HG03095 (cell line): ENCODE data around the gene PNMA6E.

Experiments used
- ATAC-seq: cut with Tn5 transposase; IDR thresholded peaks from one replicate; pipeline ENCODE4 v1.9.1; 2021; ENCODE audit warnings: moderate library complexity; ENCODE audit not compliant: unreplicated experiment

PNMA6E gene

DNA sequence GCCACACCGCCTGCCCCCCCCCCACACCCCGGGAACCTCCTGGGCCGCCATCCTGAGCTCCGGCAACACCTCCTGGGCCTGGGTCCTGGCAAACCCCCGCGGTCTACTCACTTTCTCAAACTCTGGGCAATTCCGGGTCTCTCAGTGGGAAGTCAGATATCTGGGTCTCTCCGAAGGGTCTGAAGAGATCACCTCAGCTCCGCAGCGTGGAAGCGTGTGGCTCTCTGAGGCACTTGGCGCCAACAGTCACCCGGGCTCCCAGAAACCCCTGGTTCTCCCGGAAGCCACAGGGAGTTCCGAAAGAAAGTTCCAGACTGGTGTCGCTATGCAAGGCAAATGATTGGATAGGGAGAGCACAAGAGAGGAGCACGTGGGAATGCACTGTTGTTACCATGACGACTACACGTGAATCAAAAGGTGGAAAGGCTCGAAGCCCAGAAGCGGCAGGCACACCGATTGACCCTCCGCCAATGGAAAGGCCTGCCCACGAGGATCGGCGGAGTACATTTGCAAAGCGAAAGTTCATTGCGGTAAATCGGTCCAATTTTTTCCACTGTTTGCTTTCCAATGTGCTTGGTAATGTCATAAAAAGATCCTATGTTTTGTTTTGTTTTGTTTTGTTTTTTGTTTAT, at the start of gene PNMA6E:
PNMA6E (minus strand) TSS at position 218 of the 632 bp plus-strand sequence. CDS start 2,501 bp downstream, outside the sequence.
- ATAC-seq, result no peak

DNA sequence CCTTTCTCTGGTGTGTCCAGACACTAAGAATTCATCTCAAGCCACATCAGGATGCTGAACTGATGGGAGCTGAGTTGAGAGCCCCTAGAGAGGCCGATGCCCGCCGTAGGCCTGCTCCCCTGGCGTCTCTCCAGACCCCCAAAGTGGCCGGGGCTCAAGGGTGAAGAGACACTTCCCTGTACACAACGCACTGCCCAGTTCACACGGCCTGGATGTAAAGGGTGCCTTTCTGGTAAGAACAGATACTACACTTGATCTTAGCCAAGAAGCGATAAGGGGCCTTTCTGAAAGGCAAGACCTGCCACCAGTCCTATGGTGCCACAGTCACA, 49.8 kb upstream of the PNMA6E start:
- no peak for ATAC-seq

DNA sequence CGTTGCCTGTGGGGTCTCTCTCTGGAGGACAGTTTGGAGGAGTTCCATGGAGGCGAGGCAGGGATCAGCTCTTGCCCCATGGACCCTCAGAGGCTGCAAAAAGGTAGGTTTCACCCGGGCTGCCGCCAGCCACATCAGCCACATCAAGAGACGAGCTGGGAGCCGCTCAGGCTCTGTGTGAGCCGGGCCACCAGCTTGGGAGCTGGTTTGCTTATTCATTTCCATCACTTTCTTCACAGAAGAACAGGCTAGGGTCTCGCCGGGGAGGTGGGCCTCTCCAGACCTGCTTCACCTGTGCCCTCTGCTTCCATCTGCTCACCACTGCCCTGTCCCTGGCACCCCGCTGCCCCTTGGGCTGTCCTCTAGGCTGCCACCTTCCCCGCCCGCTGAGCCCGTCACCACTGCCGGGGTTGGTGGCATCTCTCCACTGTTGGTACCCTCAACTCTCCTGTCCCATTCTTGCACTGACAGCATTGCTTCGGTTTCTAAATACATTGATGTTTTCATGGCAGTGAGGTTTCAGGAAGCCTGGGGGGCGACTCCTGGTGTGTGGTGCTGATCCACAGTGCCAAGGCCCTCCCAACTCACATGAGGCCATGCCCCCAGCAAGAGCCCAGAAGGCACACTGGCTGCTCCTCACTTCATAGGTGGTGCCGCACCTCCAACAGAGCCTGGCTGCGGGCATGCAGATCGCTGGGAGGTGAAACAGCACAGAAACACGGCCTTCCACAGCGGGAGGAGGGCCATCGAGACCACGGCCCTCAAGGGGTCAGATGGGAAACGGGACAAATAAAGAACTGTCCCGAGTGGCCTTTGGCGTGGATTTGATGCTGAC, 49.2 kb upstream of the PNMA6E start:
- no peak for ATAC-seq

DNA sequence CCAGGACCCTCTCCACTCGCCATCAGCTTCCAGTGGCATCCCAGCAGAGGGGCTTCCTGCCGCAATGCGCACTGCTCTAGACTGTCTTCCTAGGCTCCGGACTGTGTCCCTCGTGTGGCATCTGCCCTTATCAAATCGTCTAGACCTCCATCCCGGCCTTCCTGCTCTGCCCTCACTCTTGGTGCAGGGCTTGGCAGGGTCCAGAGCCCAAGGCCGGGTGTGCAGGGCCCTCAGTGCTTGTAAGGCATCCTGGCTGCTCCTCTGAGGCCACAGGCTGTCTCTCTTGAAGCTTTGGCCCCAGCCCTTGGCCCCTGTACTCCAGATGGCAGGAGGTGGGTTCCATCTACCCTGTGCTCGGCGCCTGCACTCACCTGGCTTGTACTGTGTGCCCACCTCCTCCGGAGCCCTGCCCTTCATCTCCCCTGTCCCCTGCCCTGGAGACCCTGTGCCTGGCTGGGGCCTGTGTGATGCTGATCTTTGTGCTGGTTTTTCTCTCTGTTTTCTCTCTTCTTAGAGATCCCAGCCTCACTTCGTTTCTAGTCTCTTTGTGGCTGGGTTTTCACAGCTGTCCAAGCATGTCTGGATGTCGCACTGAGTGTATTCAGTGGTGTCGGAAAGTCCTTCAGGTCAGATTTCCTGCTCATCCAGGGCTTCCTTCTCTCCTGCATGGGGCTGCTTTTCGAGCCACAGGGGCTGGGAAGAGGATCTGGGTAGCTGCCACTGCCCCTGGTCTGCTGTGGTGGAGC, 48.4 kb upstream of the PNMA6E start:
- ATAC-seq, result no peak

DNA sequence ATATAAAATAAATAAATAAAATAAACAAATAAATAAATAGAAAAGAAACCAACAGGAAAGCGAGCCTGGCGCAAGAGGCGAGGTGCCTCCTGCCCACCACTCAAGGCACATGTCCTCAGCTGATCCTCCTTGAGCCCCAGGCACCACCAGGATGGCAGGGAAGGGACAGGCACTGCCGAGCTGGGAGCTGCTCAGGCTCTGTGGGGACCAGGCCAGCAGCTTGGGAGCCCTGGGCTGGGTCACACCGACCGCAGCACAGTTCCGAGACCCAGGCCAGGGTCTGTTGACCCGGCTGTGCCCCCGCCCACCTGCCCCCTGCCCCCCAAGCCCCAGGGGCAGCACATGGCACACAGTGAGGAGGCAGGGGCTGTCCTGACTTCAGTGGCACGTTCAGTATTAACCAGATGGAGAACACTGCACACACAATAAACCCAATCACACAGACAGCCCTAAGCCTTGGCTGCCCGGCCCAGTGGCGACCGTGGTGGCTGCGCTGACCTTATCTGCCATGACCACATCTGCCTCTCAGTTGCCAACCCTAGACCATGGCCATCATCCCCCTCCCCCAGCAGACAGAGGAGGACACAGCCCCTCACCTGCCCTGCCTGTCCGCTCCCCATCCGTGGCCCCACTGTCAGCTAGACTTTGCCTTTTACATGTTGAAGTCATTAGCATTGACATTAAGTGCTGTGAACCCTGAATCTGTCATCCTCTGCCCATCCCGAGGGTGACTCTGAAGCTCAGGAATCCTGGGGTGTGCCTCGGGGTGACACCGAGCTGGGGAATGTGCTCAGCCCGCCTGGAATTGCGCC, 47.6 kb upstream of the PNMA6E start:
- ATAC-seq, result no peak

DNA sequence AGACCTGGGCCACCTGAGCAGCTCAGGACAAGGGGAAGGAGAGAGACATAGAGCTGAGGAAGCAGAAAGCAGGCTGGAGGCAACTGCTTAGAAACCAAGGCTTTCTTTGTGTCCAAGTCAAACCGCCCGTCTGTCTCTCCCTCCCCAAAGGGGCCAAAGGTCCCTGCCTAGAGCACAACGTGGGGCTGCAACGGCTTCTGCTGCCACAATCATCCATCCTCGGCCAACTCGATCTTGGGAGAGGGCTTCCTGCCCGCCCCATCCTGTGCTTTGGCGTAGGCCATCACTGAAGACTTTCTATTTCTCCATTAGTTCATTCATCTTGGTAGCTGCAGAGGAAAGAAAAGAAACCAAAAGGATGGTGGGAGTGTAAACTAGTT, 46.4 kb upstream of the PNMA6E start:
- ATAC-seq, result no peak

DNA sequence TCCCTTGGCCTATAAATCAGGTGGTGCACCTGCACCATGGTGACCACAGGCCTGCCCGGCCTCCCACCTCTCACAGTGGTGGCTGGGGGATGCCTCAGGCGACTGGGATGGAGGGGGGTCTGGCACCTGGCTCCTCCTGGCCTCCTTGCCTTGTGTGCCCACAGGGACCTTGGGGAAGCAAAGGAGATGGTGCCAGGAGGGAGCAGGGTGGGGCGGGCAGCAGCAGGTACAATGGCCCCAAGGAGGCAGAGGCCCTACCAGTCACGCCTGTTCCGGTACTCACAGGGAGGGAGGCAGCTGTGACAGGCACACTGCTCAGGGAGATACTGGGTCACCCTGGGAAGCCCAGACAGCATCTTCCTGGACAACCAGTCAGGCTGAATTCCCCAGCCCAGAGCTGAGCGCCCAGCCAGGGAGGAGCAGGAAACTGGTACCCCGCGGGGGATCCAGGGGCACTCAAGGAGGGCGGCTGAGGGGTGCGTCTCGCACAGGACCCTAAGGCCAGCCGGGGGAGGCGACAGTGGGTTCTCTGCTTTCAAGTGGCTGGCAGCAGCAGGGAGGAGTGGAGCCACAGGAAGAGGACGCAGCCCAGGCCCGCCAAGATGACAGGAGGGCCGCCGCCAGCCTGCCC, 45.9 kb upstream of the PNMA6E start:
- no peak for ATAC-seq

DNA sequence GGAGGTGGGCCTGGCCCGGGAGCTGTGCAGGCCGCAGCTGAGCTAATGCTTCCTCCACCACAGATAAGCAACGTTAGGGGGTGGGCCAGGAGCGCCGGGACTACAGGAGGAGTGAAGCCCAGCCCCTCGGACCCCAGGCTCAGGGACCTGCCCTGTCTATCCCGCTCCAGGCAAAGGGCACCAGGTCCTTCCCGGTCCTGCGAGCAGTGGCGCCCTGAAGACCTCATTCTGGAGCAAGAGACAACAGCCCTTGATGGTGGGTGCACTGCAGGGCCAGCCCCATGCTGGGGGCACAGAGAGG, 45.4 kb upstream of the PNMA6E start:
- no peak for ATAC-seq

DNA sequence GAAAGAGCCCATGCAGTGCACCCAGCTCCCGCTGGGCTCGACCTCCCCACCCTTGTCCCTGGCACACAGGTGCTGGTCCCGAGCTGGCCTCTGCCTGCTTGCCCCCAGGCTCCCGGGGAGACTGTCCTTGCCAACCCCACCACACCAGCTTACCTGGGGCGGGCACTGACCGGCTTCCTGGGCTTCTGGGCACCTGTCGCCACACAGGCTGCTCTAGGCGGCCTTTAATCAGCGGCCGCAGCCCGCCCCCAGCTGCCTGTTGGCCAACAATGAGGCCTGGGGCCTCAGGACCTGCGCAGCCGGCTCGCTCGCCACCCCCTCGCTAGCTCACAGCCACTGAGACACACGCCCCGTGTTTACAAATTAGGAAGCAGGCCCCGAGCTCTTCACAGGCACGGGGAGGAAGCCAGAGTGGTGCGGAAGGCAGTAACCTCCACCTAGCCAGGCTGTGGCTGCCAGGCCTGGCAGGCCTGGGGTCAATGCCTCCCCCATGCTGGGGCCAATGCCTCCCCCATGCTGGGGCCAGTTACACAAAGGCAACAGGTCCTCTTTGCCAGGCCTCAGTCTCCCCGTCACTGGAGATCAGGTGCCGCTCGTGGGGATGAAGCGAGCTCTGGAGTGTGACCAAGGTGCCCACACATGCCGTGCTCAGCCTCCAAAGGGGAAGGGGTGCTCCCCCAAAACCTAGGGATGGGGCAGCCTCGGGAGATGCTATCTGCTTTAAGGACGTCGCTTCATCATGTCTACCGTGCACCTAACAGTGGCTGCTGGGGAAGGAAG, 44.9 kb upstream of the PNMA6E start, which contains the start of gene TREX2:
TREX2 (minus strand) TSS at position 201 of the 780 bp plus-strand sequence. CDS start 626 bp downstream, outside the sequence.
- no peak for ATAC-seq

DNA sequence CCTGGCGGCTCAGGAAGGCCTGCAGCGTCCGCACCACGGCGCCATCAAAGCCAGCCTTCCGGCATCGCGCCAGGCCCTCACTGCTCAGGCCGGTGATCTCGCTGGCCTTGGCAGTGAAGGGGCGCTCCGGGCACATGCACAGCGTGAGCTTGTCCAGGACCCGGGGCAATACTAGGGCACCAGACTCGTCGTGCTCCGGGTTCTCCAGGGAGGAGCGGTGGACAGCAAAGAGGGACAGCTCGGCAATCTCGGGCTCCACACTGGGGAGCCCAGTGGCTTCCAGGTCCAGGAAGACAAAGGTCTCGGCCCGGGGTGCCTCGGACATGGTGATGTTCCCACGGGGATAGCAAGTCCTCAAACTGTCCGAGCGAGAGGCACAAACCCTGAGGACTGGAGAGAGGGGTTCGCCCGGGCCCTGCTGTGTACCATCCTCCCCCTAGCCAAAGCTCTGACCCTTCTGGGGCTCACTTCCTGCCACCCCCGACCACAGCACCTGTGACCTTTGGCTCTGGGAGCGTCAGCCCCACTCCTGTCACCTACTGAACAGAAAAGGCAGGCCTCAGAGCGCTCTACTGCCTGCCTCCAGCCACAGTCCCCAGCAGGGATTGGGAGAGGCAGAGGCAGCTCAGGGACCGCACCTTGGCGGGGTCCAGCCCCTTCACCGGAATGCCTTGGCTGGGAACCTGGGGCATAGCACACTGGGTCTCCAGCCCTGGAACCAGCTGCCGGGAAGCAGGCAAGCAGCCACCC, 44.1 kb upstream of the PNMA6E start:
- ATAC-seq, result no peak

DNA sequence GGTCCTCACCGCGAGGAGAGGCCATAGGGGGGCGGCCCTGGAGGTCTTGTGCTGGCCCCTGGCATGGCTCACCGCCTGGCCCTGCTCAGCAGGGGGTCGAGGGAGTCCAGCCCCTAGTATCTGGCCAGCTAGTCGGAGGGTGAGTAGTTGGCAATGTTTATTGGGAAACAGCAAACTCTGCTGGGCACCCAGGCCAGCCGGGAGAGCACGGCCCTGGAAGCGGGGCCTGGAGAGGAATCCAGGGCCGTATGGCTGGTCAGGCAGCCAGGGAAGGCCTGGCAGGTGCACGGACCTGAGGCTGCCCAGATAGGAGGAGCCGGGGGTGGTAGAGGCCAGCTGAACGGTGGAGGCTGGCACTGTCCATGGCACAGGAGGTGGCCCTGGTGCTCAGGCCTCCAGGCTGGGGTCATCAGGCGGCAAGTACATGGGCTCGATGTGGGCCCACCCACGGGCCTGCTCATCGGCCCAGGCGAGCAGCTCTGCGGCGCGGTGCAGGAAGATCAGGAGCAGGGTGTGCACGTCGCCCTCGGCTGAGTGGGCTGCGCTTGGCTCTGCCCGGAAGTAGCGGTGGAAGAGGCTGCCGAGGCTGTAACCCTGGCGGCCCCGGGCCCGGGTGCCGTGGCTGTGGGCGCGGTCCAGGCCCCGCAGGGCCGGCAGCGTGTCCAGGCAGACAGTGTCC, 43.3 kb upstream of the PNMA6E start:
- no peak for ATAC-seq

DNA sequence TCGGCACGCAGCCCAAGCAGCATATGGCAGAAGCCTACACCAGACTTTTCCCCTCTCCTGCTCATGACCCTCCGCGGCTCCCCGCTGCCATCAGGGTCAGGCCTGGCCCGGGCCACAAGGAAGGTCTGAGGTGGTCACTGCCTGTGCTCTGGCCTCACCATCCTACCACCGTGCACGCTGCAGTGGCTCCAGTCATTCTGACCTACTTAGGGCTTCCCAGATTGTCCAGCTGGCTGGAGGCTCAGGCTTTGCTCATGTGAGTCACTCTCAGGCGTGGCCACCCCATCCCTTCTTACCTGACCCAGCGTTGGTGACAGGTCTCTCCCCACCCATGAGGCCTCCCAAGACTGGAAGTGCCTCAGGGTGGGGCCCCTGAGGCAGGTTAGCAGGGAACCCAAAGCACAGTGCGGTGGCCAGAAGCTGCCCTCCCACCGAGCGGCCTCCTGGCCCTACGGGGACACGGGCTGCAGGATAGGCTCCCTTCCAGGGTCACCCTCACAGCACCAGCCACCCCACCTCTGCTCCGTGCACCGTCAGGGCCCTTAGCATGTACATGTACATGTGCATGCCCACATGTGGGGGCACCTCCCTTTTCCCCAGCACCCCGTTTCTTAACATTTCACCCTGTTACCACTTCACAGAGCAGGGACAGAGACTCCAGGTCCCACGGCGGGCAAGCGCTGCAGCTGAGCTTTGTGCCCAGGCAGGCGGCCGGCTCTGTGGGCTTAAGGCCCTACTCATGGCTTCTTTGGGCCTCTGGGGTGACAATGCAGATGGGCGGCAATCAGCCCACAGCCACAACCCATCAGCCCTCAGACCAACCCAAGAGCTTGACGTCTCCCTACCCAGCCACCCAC, 42.6 kb upstream of the PNMA6E start:
- ATAC-seq, result no peak

DNA sequence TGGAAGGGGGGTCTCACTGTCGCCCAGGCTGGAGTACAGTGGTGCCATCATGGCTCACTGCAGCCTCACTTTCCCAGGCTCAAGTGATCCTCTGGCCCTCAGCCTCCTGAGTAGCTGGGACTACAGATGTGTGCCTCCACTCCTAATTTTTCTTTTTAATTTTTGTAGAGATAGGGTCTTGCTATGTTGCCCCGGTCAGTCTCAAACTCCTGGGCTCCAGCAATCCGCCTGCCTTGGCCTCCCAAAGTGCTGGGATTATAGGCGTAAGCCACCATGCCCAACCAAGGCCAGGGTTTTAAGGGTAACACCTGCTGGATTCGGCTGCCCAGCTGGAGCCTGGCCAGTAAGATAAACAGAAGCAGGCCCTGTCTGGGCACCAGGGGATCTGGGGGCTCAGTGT, 41.3 kb upstream of the PNMA6E start:
- no peak for ATAC-seq

DNA sequence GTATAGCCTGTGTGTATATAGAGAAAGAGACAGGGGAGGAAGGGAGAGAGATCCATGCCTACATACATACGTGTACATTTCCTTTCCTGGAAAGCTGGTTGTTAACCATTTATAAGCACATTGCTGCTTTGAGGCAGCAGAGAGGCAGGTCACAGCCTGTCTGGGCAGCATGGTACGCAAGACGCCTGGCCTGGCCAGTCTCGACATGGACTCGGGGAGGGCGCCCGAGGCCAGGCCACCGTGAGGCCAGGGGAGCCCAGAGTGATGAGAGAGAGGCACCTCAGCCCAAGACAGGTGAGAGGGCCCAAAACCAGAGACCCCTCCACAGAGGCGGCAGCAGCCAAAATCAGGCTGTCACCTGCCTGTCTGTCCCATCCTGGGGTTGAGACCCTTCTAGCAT, 40.8 kb upstream of the PNMA6E start:
- no peak for ATAC-seq

DNA sequence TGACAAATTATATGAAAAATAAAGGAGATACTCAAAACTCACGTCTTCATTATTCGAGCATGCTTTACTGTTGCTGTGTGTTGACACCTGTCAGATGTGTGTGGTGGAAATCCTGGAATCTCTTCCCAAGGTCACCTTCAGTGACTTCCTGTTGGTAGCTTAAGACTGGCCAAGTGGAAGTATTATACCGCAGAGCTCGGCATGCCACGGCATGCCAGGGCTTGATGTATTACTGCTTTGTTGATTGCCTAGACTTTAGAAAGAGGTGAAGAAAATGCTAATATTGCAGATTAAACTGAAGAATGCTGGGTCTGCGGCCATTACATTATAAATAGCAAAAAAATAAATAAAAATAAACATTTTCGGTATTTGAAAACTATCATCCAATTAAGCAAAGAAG, 40.1 kb upstream of the PNMA6E start:
- ATAC-seq, result no peak

DNA sequence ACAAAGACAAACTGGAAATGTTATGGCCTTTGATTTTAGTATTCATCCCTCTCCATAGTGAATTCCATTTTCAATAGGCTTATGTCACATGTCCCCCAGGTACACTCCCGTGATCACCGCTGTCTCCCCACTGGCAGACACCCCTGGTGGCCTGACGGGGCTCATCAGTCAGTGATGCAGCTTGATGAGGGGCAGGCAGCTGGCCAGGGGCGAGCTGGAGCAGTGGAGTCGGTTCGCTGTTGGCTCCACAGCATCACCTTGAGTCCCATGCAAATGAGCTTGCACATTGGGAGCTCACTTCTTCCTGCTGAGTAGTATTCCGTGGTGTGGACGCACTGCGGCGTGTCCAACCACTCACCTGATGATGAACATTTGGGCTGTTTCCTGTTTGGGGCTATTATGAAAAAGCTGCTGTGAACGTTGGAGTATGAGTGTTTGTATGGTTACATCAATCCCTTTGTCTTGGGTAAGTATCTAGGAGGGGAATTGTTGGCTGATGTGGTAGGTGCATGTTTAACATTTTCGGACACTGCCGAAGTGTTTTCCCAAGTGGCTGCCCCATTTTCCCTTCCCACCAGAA, 39.5 kb upstream of the PNMA6E start:
- no peak for ATAC-seq

DNA sequence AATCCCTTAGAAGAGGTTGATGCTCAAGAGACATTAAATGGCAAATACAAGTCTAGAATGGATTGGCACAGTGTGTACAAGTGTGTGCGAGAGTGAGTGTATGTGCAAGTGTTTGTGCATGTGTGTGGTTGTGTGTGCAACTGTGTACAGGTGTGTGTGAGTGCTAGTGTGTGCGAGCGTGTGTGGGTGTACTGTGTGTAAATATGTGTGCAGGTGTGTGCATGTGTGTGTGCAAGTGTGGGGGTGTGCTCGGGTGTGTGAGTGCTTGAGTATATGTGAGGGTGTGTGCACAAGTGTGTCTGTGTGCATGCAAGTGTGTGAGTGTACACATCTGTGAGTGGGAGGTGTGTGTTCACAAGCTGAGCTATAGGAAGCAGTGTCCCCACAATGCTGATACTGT, 38.8 kb upstream of the PNMA6E start:
- no peak for ATAC-seq
